Lower lobe of right lung (tissue), 2 donors: Measurements from ENCODE around the gene GRIP2. TPM values are rescaled to one million over a fixed set of nuclear protein-coding genes. Genes with fewer than 3 reads are reported as not detected.

Source experiments
- ATAC-seq, 2 donors: fragments of 200-7000 bp; cut with Tn5 transposase; one replicate each; pipeline ENCODE4 v1.9.1; 2020 to 2022; ENCODE audit warnings: mild to moderate bottlenecking in 2 of 2, moderate library complexity in 2 of 2
- DNase-seq: peaks from one replicate; pipeline ENCODE4 v3.0.0-alpha.2; 2020
- H3K27ac ChIP-seq: fragments of 200-600 bp; one replicate; pipeline ENCODE4 v1.8.0; 2022
- H3K27me3 ChIP-seq: fragments of 200-600 bp; one replicate; pipeline ENCODE4 v1.8.0; 2022; ENCODE audit warnings: low read depth
- H3K36me3 ChIP-seq: fragments of 200-600 bp; one replicate; pipeline ENCODE4 v1.8.0; 2022; ENCODE audit warnings: mild to moderate bottlenecking
- H3K4me1 ChIP-seq: fragments of 200-600 bp; one replicate; pipeline ENCODE4 v1.8.0; 2022
- H3K4me3 ChIP-seq: fragments of 200-600 bp; one replicate; pipeline ENCODE4 v1.8.0; 2022; ENCODE audit warnings: mild to moderate bottlenecking
- H3K9me3 ChIP-seq: fragments of 200-600 bp; one replicate; pipeline ENCODE4 v1.8.0; 2022
- CTCF ChIP-seq: fragments of 200-600 bp; IDR thresholded peaks from one replicate; pipeline ENCODE4 v1.8.0; 2022; ENCODE audit warnings: antibody characterized with exemption, mild to moderate bottlenecking
- intact Hi-C: fragments of 100-400 bp; cut with DNase I; formaldehyde crosslinking; loops from one replicate; pipeline ENCODE4 v1.11.0; 2022
- total RNA-seq: library from RNA; stranded (reverse); fragmentation: NEBNext Ultra II Directional; extraction: Animal tissue kit (Norgen Biotek cat#: 25700); gene quantifications from one replicate; pipeline ENCODE4 v1.2.1, GENCODE V29; 2021
- donor health status: DM: no; HTN: yes; CAD: no; lungs with severe emphysema.

The GRIP2 gene
- total RNA-seq, 1 donor from 2014 or later = 1.1 TPM

- intact Hi-C loops = no loop called here
- peaks cover 11% of the 10 kb centered on the region for H3K4me1 ChIP-seq
- no peak overlapping the region for H3K27ac ChIP-seq
- DNase-seq = peak; percentile 34
- peaks cover 99% of the 10 kb centered on the region for H3K36me3 ChIP-seq
- H3K27me3 ChIP-seq = no peaks in the 10 kb centered on the region
- no peaks in the 10 kb centered on the region for H3K9me3 ChIP-seq
- no peak for ATAC-seq
- TF ChIP-seq CTCF = no peak
- no peak overlapping the region for H3K4me3 ChIP-seq
Measured at GRCh38 chr3:14482271-14482721, 57.8 kb downstream of the GRIP2 start.

GRCh38 chr3:14481646-14482036 lies 58.5 kb downstream of the GRIP2 start:
- peaks cover 99% of the 10 kb centered on the region for H3K36me3 ChIP-seq
- no peak for ATAC-seq
- H3K27me3 ChIP-seq = no peaks in the 10 kb centered on the region
- H3K9me3 ChIP-seq = no peaks in the 10 kb centered on the region
- H3K4me1 ChIP-seq = peaks cover 11% of the 10 kb centered on the region
- H3K27ac ChIP-seq = no peak overlapping the region
- TF ChIP-seq CTCF = no peak
- peak; percentile 26 for DNase-seq
- intact Hi-C loops = no loop called here
- H3K4me3 ChIP-seq = no peak overlapping the region

DNA sequence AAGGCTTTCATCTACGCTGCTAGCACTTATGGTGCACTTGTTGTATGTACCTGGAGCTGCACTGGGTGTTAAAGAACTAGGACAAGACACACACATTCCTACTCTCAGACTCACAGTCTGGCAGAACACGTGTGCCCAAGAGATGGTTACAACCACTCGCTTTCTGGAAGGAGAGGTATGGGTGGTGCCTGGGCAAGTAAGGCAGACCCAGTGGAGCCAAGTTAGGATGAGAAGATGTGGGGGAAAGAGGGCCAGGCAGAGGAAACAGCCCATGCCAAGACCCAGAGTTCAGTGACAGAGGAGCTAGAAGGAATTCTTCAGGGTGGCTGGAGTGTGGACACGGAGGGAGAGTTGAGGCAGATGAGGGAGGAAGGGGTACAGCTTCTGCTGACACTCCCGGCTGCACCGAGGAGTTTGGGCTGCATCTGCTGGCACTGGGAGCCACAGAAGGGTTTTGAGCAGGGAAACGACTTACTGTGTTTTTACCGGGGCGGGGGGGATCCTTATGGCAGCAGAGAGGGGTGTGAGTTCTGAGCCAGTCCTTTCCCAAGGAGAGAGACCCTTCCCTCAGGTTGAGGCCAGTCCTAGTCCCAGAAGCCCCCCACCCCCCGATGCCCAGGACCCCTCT lies 59.0 kb downstream of the GRIP2 start:
- Histone ChIP-seq H3K27me3 (no peaks in the 10 kb centered on the region), H3K27ac (no peak overlapping the region), H3K4me1 (peaks cover 11% of the 10 kb centered on the region), H3K9me3 (no peaks in the 10 kb centered on the region), H3K36me3 (peaks cover 99% of the 10 kb centered on the region), H3K4me3 (no peak overlapping the region)
- DNase-seq (peak; percentile 19), ATAC-seq (no peak)
- intact Hi-C loops = no loop called here
- no peak for TF ChIP-seq CTCF

DNA sequence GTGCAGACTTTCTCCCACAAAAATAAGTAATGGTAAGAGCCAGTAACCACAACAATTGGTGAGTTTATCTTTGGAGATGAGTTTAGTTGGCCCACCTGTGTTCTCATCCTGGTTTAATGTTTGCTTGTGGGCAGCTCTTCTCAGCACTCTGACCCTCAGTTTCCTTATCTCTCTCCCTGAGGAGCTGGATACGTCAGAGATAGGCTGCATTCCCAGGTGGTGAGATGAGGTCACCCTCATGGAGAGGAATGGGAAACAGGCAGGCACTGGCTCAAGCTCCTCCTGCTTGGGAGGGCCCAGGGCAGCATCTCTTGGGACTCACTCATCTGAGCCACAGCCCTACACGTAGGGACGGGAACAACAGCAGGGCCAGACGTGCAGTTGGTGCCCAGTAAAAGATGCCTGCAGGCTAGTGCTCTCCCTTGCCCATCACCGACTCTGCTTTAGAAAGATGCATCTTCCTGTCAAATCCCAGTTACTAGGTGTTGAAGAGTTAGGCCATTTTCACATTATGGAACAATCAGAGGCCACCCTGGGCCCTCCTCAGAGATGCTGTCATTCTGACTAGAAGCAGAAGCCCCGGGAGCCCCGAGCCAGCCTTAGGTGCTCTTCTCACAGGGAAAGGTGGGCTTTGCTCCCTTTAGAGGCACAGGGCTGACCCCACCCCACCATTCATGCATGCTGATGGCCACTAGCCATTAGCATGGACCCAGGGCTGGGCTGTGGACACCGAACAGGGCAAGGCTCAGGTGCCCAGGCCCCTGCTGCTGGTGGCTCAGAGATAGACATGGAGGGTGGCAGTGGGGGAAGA lies 59.7 kb downstream of the GRIP2 start:
- DNase-seq (peak; percentile 45), ATAC-seq (peak; percentile 56 to 92)
- Histone ChIP-seq H3K4me1 (peaks cover 11% of the 10 kb centered on the region), H3K4me3 (no peak overlapping the region), H3K27ac (no peak overlapping the region), H3K36me3 (peaks cover 99% of the 10 kb centered on the region), H3K27me3 (no peaks in the 10 kb centered on the region), H3K9me3 (no peaks in the 10 kb centered on the region)
- no peak for TF ChIP-seq CTCF
- intact Hi-C loops = no loop called here

GRCh38 chr3:14479591-14479990 lies 60.6 kb downstream of the GRIP2 start:
- no peak for TF ChIP-seq CTCF
- DNase-seq (peak; percentile 33), ATAC-seq (no peak)
- intact Hi-C loops = no loop called here
- Histone ChIP-seq H3K4me3 (no peak overlapping the region), H3K36me3 (peaks cover 98% of the 10 kb centered on the region), H3K27ac (no peak overlapping the region), H3K27me3 (no peaks in the 10 kb centered on the region), H3K9me3 (no peaks in the 10 kb centered on the region), H3K4me1 (peaks cover 11% of the 10 kb centered on the region)
